GM18498 (cell line): Measurements from ENCODE around the gene FBXO3.
A peak's percentile ranks its signal among the peaks of the same experiment; 100 is the strongest.

Experiments used
- ATAC-seq: cut with Tn5 transposase; IDR thresholded peaks from one replicate; pipeline ENCODE4 v1.9.1; 2021; ENCODE audit warnings: mild to moderate bottlenecking, moderate library complexity; ENCODE audit not compliant: unreplicated experiment

Gene FBXO3

GRCh38 chr11:33772870-33773269, 1.4 kb downstream of the FBXO3 start:
- no peak for ATAC-seq

- ATAC-seq = no peak
Measured at GRCh38 chr11:33772300-33772699, 2.0 kb downstream of the FBXO3 start.

GRCh38 chr11:33770236-33770635, 4.1 kb downstream of the FBXO3 start:
- ATAC-seq = no peak

GRCh38 chr11:33769542-33769941, 4.8 kb downstream of the FBXO3 start:
- no peak for ATAC-seq

DNA sequence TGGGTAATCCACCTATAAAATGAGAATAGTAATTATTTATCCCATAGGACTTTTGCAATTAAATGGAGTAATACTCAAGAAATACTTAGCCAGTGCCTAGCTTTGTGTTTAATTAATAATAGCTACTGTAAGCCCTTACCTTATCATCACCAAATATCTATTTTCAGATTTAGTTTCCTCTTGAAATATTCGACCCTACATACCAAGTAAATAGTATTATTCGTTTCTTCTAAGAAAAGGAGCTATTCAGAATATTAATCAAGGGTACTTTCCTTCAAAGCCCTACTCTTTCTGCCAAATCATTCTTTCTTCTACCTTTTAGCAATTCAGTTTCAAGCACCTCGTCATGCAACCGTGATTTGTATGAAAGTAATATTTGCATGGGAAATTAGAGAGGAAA, 6.7 kb downstream of the FBXO3 start:
- ATAC-seq = no peak

GRCh38 chr11:33766085-33766484, 8.2 kb downstream of the FBXO3 start:
- no peak for ATAC-seq

- peak; percentile 81 for ATAC-seq
Measured at GRCh38 chr11:33761471-33761870, 12.8 kb downstream of the FBXO3 start.

DNA sequence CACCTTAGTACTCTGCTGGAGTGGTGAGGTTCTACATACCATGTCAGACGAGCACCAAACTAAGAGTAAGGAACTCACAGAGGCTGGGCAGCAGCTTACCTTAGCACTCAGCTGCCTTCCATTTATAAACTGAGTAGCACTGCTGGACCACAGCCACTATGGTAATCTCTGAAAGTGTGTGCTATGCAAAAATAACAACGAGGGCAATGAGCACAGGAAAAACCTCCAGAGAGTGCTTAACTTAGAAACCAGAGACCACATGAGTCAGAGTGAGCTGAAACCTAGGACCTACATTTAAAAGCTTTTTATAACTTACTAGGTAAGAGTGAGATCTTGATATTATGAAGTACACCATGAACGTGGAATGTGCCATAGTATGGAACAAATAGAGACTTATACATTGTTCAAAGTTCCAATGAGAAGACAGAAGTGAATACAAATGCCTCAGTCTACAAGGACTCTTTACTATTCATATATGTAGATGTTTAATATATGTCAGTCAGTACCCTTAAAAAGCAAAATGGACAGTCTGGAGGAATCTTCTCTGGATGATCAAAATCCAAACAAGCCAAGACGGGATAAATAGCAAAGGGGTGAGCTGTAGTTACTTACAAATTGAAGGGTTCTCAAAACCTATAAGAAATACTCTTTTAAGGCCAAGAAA, 20.9 kb downstream of the FBXO3 start:
- ATAC-seq = peak; percentile 99

DNA sequence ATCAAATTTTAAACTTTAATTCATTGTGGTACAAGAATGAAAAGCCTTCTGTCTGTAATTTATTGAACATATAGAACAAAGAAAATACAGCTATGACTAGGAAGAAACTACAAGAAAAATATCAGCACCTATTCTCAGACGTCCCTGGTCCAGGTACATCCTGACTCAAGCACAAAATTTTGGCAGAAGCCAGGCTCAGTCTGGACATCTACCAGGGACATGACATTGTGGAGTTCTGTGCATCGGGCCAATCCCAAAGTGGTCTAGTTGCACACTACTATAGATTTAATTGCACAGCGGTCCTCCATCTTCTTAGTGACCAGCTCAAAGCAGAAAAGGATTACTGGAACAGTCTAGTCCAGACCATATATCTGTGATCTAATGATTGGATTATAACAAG, 22.4 kb downstream of the FBXO3 start:
- ATAC-seq = no peak

DNA sequence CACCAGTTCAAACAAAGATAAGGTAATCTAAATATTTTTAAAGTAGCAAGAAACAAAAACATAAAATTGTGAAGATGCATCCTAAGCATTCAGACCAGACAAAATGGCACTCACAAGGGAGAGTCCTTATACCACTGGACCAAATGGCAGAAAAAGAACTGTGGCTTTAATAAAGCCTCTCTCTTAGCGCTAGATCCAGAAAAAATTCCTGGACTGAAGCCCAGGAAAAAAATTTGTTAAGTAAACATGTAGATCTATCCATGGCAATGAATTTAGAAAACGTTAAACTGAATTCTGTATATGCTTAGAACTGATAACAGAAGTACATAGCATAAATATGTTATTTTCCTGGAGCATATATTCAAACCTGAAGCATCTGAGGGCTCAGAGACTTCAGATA, 26.3 kb downstream of the FBXO3 start:
- ATAC-seq = no peak

GRCh38 chr11:33743291-33743690, 31.0 kb downstream of the FBXO3 start:
- no peak for ATAC-seq

DNA sequence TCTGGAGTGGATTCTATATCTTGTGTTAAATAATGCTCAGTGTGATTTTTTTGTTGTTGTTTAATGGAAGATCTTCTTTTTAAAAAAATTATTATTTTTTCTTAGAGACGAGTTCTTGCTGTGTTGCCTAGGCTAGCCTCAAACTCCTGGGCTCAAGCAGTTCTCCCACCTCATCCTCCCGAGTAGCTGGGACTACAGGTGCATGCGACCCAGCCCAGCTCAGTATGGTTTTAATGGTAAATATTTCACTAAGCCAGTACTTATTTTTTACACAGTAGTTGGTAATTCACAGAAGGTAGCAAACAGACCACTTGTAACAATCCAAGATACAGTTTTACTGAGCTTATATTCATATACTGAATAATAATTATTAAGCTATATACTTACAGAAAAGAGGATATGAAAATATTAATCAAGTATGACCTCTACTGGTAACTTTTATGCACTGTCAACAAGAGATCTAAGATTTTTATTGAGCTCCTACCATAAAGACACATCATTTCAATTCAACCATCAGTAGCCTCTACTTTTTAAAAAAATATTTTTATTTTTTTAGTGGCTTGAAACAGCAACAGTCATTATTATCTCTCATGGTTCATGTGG, 32.0 kb downstream of the FBXO3 start:
- peak; percentile 63 for ATAC-seq

- ATAC-seq = no peak
Measured at GRCh38 chr11:33741806-33742205, 32.5 kb downstream of the FBXO3 start.

DNA sequence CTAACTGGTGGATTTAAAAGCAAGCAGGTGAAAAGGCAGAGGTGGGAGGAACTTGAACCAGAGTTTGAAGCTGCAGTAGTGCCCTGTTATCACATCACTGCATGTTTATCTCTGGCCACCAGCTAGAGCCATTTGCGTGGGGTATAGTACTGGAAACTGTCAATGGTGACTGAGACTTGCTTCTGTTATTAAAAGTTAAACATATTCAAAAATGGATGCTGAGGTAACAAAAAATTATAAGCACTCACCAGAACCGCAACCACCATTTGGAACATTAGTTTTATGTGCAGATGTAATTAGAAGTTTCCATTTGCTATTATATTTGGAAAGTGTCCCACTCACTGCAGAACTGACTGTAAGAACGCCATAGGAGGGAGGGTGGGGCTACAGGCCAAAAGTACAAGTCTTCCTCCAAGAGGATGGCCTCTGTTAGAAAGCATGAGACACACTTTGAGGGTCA, 36.9 kb downstream of the FBXO3 start:
- no peak for ATAC-seq

GRCh38 chr11:33736148-33736812, 38.0 kb downstream of the FBXO3 start, which contains the start of gene CD59:
Gene CD59 (minus strand): TSS chr11:33736423. CDS start chr11:33722445, 13,978 bp downstream.
- peak; percentile 66 for ATAC-seq

DNA sequence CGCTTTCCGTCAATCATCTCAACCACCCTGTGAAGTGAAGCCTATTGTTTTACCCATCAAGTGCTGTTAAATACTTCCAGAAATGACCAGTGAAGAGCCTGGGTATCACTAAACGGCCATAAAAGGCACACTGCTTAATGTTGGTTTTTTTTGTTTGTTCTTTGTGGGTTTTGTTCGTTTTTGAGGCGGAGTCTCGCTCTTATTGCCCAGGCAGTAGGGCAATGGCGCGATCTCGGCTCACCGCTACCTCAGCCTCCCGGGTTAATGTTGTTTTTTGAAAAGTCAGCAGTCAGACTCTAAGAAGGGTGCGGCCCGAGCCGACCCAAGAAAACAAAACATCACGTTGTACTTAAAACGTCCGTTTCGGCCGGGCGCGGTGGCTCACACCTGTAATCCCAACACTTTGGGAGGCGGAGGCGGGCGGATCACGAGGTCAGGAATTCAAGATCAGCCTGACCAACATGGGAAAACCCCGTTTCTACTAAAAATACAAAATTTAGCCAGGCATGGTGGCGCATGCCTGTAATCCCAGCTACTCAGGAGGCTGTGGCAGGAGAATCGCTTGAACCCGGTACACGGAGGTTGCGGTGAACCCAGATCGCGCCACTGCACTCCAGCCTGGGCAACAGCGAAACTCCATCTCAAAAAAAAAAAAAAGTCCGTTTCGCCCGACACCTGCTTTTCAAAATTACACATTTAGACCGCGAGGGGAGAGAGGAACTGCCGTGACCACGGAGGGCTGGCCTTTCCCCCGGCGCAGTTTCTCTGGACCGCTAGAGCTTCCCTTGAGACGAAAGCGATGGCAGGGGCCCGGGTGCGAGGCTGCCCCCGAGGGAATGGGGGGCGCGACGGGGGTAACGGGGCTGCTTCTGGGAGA, 38.8 kb downstream of the FBXO3 start:
- ATAC-seq = peak; percentile 61

- no peak for ATAC-seq
Measured at GRCh38 chr11:33734441-33735270, 39.7 kb downstream of the FBXO3 start.

DNA sequence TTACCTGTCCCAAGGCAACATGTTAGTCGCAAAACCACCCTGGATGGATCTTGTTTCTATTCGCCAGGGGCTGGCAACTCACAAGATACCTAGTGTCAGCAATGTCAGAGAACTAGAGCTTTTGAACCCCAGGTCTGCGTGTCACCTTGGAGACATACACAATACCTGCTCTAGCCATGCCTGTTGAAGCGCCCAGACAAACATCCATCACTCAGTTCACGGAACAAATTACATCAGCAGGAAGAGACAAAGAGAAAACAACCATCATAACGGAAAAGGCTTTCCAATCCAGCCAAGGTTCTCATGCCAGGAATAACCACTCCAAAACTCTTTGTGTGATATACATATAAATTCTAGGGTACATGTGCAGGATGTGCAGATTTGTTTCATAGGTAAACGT, 40.3 kb downstream of the FBXO3 start:
- no peak for ATAC-seq

DNA sequence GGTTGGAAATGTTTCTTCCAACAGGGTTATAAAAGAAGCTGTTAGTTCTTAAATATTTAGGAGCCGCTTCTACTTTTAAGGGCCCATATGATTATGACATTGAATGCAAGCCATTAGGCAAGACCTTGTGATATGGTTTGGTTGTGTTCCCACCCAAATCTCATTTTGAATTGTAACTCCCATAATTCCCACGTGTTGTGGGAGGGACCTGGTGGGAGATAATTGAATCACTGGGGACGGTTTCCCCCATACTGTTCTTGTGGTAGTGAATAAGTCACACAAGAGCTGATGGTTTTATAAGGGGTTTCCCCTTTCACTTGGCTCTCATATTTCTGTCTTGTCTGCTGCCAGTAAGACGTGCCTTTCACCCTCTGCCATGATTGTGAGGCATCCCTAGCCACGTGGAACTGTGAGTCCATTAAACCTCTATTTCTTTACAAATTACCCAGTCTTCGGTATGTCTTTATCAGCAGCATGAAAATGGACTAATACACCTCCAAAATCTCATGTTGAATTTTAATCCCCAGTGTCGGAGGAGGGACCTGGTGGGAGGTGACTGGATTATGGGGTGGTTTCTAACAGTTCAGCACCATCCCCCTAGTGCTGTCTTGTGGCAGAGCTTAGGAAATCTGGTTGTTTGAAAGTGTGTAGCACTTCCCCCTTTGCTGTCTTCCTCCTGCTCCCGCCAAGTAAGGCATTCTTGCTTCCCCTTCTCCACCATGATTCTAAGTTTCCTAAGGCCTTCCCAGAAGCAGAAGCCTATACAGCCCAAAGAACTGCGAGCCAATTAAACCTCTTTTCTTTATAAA, 42.4 kb downstream of the FBXO3 start:
- no peak for ATAC-seq
